ENCODE data around the gene STEAP1B. TPM values are rescaled to one million over a fixed set of nuclear protein-coding genes. Genes with fewer than 3 reads are reported as not detected.

The STEAP1B gene
- total RNA-seq, 1 experiment from 2014 or later: 0.27 TPM

DNA sequence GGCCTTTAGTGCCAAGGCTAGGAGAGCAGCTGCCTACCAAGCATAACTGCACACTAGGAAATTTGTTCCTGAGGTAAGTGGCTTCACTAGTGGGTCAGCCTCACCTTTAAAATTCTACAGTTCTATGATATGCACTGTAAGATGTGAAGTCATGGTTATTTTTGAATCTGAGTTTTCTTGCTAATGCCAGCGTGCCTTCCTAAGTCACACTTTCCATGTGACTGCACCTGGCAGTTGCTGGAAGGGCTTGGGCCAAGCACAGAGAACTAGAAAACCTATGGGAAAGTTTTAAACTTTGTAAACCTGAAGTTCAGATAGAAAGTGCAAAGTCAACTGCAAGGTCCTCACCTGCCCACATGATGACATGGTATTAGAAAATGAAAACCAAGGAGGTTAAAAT, 42.5 kb downstream of the STEAP1B start:
- CTCF ChIA-PET: no interaction called here
- BruUV-seq (replicated peaks): no TSS peak
- RAD21 ChIA-PET (ENCODE audit: low non-redundant PET in 1 of 2, low total read pairs in 2 of 2, uncharacterized antibody in 2 of 2, unreplicated experiment in 2 of 2): no interaction called here
- H3K4me1 ChIP-seq (ENCODE audit: control insufficient read depth in 1 of 2, insufficient read depth in 2 of 2, low read length in 2 of 2): peaks cover 0 to 4% of the 10 kb centered on the region in 2 experiments; a peak in 1 of 4 replicates
- ATAC-seq (no peak), DNase-seq (ENCODE audit: low read depth, low spot score) (no peak)
- no peaks in the 10 kb centered on the region for H4K20me1 ChIP-seq (ENCODE audit: insufficient read depth)
- no peaks in the 10 kb centered on the region for H3K79me2 ChIP-seq (ENCODE audit: insufficient read depth, low read length)
- H3K9me2 ChIP-seq (ENCODE audit: insufficient read depth): no peaks in the 10 kb centered on the region
- H3K36me3 ChIP-seq (ENCODE audit: control insufficient read depth in 1 of 2, insufficient read depth in 2 of 2, low read length in 2 of 2): no peaks in the 10 kb centered on the region
- H3K9me3 ChIP-seq (ENCODE audit: control insufficient read depth in 1 of 2, insufficient read depth in 1 of 2, low read depth in 1 of 2, low read length in 2 of 2): no peaks in the 10 kb centered on the region
- TF ChIP-seq CEBPB (IDR thresholded peaks at IDR 0.05; ENCODE audit: low read depth): no peak
- no peak for TF ChIP-seq ZNF274 (IDR thresholded peaks at IDR 0.05; ENCODE audit: low read depth, low read length)
- TF ChIP-seq, protein P1, sequence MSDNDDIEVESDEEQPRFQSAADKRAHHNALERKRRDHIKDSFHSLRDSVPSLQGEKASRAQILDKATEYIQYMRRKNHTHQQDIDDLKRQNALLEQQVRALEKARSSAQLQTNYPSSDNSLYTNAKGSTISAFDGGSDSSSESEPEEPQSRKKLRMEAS (IDR thresholded peaks at IDR 0.05): no peak
- no peak for TF ChIP-seq SIN3A (IDR thresholded peaks at IDR 0.05; ENCODE audit: low read depth)
- no peak for TF ChIP-seq CBX3 (IDR thresholded peaks at IDR 0.05; ENCODE audit: low read depth)
- TF ChIP-seq, protein P2, sequence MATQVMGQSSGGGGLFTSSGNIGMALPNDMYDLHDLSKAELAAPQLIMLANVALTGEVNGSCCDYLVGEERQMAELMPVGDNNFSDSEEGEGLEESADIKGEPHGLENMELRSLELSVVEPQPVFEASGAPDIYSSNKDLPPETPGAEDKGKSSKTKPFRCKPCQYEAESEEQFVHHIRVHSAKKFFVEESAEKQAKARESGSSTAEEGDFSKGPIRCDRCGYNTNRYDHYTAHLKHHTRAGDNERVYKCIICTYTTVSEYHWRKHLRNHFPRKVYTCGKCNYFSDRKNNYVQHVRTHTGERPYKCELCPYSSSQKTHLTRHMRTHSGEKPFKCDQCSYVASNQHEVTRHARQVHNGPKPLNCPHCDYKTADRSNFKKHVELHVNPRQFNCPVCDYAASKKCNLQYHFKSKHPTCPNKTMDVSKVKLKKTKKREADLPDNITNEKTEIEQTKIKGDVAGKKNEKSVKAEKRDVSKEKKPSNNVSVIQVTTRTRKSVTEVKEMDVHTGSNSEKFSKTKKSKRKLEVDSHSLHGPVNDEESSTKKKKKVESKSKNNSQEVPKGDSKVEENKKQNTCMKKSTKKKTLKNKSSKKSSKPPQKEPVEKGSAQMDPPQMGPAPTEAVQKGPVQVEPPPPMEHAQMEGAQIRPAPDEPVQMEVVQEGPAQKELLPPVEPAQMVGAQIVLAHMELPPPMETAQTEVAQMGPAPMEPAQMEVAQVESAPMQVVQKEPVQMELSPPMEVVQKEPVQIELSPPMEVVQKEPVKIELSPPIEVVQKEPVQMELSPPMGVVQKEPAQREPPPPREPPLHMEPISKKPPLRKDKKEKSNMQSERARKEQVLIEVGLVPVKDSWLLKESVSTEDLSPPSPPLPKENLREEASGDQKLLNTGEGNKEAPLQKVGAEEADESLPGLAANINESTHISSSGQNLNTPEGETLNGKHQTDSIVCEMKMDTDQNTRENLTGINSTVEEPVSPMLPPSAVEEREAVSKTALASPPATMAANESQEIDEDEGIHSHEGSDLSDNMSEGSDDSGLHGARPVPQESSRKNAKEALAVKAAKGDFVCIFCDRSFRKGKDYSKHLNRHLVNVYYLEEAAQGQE (IDR thresholded peaks at IDR 0.05; ENCODE audit: low read depth): no peak
- no peak for TF ChIP-seq POLR2A (IDR thresholded peaks at IDR 0.05; ENCODE audit: borderline replicate concordance, extremely low read depth, insufficient read depth, insufficient read length)
- no peak for TF ChIP-seq JUND (IDR thresholded peaks at IDR 0.05)
- no peak for TF ChIP-seq YY1 (IDR thresholded peaks at IDR 0.05; ENCODE audit: extremely low read depth, insufficient replicate concordance, low read depth, low read length)
- TF ChIP-seq ZBTB33 (IDR thresholded peaks at IDR 0.05; ENCODE audit: extremely low read depth, insufficient replicate concordance, low read length): no peak
- TF ChIP-seq FOSL1 (IDR thresholded peaks at IDR 0.05; ENCODE audit: low read depth): no peak
- TF ChIP-seq SRF (IDR thresholded peaks at IDR 0.05; ENCODE audit: low read depth): no peak
- H3K9ac ChIP-seq (ENCODE audit: low read length): no peak overlapping the region
- H3K27ac ChIP-seq (ENCODE audit: low read depth, low read length): no peak overlapping the region
- POLR2A ChIA-PET: no interaction called here
- H3K4me3 ChIP-seq (replicated peaks in 1 of 2; ENCODE audit: low read depth in 1 of 2, low read length in 2 of 2): no peak overlapping the region
- H2AFZ ChIP-seq (ENCODE audit: low read depth, low read length, poor library complexity, severe bottlenecking): no peak overlapping the region
- H3K4me2 ChIP-seq (ENCODE audit: low read length): no peak overlapping the region
- peaks cover 7% of the 10 kb centered on the region; the same call in 1 of the 2 replicates for H3K27me3 ChIP-seq (ENCODE audit: insufficient read depth, low read length)
- intact Hi-C loops (cut with micrococcal nuclease): no loop called here

Measured in HCT116 (cell line).